HS-5 (cell line): ENCODE results near the gene KRTAP5-6.
"Not testable (repeated sequence)": the region's sequence is repeated elsewhere in the genome, so short reads cannot be mapped to it uniquely, and the experiment has no call there.

Experiments
- DNase-seq: peaks from one replicate; pipeline ENCODE4 v3.0.0-alpha.2; 2012; ENCODE audit warnings: low read depth

The KRTAP5-6 gene

DNA sequence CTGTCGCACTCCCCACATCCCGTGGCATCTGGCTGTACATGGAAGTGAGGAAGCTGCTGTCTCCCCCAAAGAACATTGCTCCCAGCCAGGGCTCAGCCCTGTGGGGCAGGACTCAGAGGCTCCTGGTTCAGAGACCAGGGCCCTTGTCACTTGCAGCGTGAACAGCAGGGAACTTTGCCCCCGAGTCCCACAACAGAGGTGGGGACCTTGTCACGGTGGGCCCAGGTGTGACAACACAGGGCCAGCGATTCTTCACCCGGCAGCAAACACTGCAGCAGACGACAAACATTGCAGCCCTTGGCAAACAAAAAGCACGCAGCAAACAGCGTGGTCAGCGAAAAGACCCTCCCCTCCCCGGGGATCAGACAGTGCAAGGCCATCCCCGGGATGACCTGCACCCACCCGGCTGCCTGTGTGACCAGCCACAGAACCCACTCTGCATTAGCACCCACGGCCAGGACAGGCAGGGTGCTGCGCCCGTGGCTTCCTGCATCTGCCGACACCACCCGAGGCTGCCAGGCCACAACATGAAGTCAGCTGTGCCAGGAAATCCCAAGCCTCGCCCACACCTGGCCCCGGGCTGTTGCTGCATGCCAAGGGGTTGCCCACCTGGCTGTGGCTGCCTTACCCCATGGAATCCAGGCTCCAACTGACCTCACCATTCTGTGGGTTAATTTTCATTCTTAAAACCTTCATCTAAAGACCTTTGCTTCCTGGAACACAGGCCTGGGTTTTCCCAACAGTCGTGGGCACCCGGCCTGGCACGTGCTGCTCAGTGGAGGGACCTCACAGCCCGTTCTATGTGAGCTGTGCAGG lies 35.3 kb upstream of the KRTAP5-6 start:
- DNase-seq, result not testable (repeated sequence)

- DNase-seq, result not testable (repeated sequence)
These were observed 34.2 kb upstream of the KRTAP5-6 start for GRCh38 chr11:1662699-1663283.

GRCh38 chr11:1665313-1665712 lies 31.7 kb upstream of the KRTAP5-6 start:
- DNase-seq, result no peak

GRCh38 chr11:1667121-1667850 lies 29.7 kb upstream of the KRTAP5-6 start:
- no peak for DNase-seq

DNA sequence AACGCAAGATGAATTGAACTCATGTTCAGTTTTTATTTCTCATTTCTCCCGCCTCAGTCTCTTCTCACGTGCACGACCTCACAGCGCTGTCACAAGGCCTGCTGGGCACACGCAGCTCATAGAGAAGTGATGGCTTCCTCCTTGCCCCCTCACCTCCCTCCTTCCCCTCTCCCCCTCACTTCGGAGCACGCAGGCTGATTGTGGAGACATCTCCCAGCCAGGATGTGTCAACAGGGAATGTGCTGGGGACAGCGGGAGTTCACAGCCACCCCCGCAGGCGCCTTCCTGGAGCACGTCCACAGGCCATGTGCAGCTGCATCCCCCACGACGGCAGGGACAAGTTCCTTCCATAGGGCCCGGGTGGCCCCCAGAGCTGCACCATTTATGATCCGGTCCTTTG lies 29.1 kb upstream of the KRTAP5-6 start:
- DNase-seq, result no peak

GRCh38 chr11:1668911-1669473 lies 28.0 kb upstream of the KRTAP5-6 start:
- DNase-seq, result no peak

DNA sequence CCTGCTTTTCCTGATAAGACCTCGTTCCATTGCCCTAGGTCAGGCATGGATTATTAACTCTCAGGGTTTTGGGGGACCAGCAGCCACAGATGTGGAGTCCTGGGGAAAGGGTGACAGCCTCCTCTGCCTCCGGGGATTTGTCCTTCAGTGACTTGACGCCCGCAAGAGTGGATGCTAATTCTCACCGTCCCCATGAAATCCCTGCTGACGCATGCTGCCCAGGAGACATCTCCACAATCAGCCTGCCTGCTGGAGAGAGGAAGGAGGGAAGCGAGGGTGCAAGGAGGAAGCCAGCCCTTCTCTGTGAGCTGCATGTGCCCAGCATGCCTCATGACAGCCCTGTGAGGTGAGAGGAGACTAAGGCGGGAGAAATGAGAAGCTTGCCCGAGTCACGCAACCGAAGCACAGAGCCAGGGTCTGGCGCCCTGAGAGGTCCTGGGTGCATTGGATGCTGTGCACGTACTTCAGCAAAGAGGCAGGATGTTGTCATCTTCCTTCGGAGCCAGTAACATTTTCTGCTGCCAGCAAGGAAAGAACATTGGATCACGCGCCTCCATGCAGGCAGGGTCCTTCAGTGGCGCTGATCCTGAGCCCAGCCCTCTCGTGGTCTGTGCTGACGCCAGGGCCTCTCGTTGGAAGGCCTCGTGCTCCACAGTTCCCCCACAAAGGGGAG lies 27.3 kb upstream of the KRTAP5-6 start:
- no peak for DNase-seq

DNA sequence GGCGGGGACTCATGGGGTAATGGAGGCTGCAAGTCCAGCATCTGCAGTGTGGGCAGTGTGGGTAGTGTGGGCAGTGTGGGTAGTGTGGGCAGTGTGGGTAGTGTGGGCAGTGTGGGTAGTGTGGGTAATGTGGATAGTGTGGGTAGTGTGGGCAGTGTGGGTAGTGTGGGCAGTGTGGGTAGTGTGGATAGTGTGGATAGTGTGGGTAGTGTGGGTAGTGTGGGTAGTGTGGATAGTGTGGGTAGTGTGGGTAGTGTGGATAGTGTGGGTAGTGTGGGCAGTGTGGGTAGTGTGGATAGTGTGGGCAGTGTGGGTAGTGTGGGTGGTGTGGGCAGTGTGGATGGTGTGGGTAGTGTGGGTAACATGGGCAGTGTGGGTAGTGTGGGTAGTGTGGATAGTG lies 26.5 kb upstream of the KRTAP5-6 start:
- not testable (repeated sequence) for DNase-seq

DNA sequence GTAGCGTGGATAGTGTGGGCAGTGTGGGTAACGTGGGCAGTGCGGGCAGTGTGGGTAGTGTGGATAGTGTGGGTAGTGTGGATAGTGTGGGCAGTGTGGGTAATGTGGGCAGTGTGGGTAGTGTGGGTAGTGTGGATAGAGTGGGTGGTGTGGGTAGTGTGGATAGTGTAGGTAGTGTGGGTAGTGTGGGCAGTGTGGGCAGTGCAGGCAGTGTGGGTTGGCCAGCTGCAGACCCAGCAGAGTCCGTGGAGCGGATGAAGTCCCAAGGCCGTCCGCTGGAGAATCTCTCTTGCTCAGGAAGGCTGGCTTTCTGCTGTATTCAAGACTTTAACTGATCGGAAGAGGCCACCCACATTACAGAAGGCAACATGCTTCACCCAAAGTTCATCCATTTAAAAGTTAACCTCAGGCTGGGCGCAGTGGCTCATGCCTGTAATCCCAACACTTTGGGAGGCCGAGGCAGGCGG lies 26.1 kb upstream of the KRTAP5-6 start:
- no peak for DNase-seq

DNA sequence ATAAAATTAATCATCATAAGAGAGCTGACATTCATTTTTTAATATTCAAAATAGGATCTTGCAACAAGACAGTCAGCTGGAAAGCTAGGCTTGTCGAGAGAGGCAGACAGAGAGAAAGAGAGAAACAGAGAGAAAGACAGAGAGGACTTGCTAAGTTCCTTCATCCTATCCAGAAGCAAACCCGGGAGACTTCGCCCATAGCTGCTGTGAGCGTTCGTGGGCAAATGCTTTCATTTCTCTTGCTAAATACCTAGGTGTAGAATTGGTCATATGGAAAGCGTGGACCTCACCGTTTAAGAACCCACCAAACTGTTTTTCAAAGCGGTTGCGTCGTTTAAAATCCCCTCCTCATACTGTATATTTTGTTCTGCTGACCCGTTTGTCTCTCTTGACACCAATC lies 25.3 kb upstream of the KRTAP5-6 start:
- no peak for DNase-seq

- no peak for DNase-seq
These were observed 24.2 kb upstream of the KRTAP5-6 start for GRCh38 chr11:1672613-1673350.

DNA sequence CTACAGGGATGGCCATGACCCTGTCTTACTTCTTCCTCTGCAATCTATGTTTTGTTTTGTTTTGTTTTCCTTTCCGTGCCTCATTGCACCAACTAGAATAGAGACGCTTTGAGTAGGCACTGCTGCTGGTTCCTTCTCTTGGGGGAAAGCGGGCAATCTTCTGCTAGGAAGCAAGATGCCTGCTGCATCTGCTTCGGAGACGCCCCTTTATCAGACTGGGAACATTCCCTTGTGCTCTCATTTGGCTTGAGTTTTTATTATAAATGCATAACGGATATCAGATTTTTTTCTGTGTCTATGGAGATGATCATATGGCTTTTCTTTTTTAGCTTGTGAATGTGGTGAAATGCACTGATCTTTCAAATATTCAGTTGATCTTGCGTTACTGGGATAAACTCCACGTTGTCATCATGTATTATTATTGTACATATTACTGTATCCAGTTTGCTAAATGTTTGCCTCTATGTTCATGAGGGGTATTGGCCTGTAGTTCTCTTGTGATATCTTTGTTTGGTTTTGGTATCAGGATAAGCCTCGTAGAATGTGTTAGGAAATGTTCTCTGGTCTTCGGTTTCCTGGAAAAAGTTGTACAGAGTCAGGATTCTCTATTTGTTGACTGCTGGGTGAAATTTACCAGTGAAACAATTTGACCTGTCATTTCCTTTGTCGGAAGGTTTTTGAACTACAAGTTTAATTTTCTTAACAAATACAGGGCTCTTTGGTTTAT lies 23.4 kb upstream of the KRTAP5-6 start:
- no peak for DNase-seq

DNA sequence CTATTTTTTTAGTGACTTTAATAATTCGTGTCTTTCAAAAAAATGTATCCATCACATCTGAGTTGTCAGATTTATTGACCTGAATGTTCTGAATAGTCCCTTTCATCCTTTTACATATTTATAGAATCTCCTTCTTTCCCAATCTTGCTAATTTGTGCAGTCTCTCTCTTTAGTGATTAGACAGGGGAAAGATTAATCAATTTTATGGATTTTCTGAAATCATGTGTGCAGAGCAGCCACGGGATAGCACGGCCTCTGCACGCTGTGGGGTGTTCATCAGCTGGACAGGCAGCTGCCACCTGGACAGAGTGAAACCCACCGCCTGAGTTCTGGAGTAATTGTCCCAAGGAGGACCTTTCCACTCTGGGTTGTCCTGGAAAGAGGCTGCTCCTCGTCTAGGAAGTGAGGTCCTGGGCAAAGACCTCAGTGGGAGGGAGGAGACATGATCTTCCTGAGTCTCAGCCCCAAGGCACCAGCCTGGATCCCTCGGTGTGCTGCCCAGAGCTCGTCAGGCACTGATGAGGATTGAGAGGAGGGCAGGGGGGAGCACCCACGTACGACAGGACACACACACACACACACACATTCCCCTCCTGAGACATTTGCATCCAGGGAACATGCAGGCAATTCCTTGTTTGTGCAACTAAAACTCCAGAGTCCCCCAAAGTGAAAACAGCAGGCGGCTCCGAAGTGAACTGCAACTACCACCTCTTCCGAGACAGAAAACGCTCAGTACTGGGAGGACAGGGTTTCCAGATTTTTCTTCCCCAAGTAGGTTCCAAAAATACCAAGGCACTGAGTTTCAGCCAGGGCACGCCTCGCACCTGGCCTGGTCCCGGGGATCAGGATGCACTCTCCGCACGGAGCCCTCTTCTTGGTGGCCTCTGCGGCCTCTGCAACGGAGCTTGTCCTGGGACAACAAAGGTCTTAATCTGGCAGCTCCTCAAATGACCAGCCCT lies 22.5 kb upstream of the KRTAP5-6 start:
- no peak for DNase-seq

GRCh38 chr11:1675536-1676228 lies 21.3 kb upstream of the KRTAP5-6 start:
- no peak for DNase-seq

- no peak for DNase-seq
These were observed 20.7 kb upstream of the KRTAP5-6 start for GRCh38 chr11:1676229-1676740.

DNA sequence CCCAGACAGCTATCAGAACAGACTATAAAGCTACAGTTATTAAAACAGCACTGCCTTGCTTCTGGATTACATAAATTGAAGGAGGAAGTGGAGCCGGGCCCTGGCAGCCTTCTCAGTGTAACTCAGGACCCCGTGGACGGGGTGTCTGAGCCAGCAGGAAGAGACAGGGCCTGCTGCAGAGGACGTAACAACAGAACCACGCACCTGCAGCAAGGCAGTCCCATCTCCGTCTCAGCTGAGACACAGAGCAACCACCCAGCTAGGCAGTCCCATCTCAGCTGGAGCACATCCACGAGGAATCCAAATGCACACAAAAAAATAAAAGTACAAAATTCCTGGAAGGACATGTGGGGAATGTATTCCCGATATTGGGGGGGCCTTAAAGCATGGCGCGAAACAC lies 17.1 kb upstream of the KRTAP5-6 start:
- DNase-seq, result no peak

DNA sequence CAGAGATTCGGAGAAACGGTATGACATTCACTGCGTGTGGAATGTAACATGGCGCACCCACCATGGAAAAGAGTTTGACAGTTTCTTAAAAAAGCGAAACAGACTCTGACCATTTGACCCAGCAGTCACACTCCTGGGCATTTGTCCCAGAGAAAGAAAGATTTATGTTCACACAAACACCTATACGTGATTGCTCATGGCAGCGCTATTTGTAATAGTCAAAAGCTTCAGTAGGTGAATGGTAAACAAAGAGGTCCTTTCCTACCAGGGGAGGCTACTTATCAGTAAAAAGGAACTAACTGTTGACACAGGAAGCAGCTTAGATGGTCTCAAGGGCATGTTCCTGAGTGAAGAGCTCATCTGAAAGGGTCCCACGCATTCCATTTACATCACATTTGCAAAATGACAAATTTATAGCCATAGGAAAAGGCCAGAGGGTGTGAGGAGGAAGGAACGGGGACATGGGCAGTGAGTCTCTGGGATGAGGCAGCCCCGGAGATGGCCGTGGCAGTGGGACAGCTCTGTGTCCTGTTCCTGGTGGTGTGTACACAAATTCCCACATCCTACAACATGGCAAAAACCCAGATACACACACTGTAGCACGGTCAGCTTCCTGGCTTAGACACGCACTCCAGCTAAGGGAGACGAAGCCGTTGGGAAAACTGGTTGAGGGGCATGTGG lies 14.6 kb upstream of the KRTAP5-6 start:
- DNase-seq, result no peak

DNA sequence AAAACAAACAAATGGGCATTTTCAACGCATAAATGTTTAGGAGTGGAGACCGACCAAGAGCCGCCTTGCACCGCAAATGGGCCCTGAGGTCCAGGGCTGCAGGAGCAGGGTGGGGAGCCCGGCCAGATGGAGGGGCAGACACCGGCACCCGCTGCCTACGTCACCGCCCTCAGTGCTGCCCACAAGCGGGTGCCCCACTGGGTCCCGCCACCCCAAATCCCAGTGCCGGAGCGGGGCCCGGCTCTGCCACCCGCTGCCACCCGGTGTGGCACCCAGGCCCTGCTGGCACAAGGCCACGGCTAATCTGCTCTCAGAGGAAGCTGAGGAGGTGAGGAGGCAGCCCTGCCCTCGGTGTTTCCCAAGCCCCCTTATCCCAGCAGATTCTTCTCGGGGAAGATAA lies 13.8 kb upstream of the KRTAP5-6 start:
- DNase-seq, result not testable (repeated sequence)
